HCT116 (cell line): ENCODE data around the gene ADGRG6. TPM values are rescaled to one million over a fixed set of nuclear protein-coding genes. Genes with fewer than 3 reads are reported as not detected.

ENCODE experiments used
- ATAC-seq: fragments of 200-7000 bp; cut with Tn5 transposase; 2 replicates; pipeline ENCODE4 v1.9.1; 2020; ENCODE audit warnings: mild to moderate bottlenecking, moderate library complexity
- BruUV-seq: library from RNA; stranded (reverse); fragments of 400-500 nt; replicated peaks from 2 replicates; lab custom pipeline; 2021; lab: Mats Ljungman, UMichigan
- CTCF ChIA-PET: fragments of 300-600 bp; sonication (Branson Sonifier 250); formaldehyde crosslinking; loops from one replicate; lab custom pipeline; 2021; ENCODE audit warnings: antibody characterized with exemption; lab: Charles Lee
- POLR2A ChIA-PET: fragments of 300-600, 350-600 bp; sonication (Branson Sonifier 250); formaldehyde crosslinking; loops from one replicate; lab custom pipeline; 2021; ENCODE audit warnings: antibody characterized with exemption; lab: Charles Lee
- RAD21 ChIA-PET, 2 experiments: fragments of 300-600 bp; sonication (Branson Sonifier 250); formaldehyde crosslinking; loops; one replicate each; lab custom pipeline; 2023; ENCODE audit warnings: low total read pairs in 2 of 2; ENCODE audit not compliant: uncharacterized antibody in 2 of 2, unreplicated experiment in 2 of 2, low non-redundant PET in 1 of 2; lab: Charles Lee
- DNase-seq: peaks from one replicate; pipeline ENCODE4 v3.0.0-alpha.2; 2010; ENCODE audit warnings: low read depth, low spot score
- H2AFZ ChIP-seq: fragments of 200-600 bp; shearing (Covaris generic), sonication (generic); 2 replicates; pipeline ENCODE4 v1.6.1; 2017; ENCODE audit warnings: low read depth, mixed run types, mixed read lengths, antibody characterized with exemption, low read length; ENCODE audit not compliant: poor library complexity, severe bottlenecking
- H3K27ac ChIP-seq: 2 replicates; pipeline ENCODE4 v1.5.1; 2012; ENCODE audit warnings: low read depth, low read length
- H3K27me3 ChIP-seq: fragments of 200-600 bp; sonication (generic); 2 replicates; pipeline ENCODE4 v1.6.1; 2016; ENCODE audit warnings: mixed run types, low read length, mixed read lengths; ENCODE audit not compliant: insufficient read depth
- H3K36me3 ChIP-seq, 2 experiments: fragments of 200-500 bp in 1 of 2; fragments of 200-600 bp in 1 of 2; sonication (Bioruptor generic) in 1 of 2; sonication (generic) in 1 of 2; 2 replicates each; pipeline versions ENCODE4 v1.5.1 to v1.6.1; 2014 to 2016; ENCODE audit warnings: low read length in 2 of 2, inconsistent platforms in 1 of 2, mixed read lengths in 1 of 2, mixed run types in 1 of 2; ENCODE audit not compliant: insufficient read depth in 2 of 2, control insufficient read depth in 1 of 2
- H3K4me1 ChIP-seq, 2 experiments: fragments of 200-600 bp in 1 of 2; sonication (generic) in 1 of 2; 2 replicates each; pipeline versions ENCODE4 v1.5.1 to v1.6.1; 2012 to 2017; ENCODE audit warnings: low read length in 2 of 2, inconsistent platforms in 1 of 2, mild to moderate bottlenecking in 1 of 2, mixed read lengths in 1 of 2, mixed run types in 1 of 2, moderate library complexity in 1 of 2; ENCODE audit not compliant: insufficient read depth in 2 of 2, control insufficient read depth in 1 of 2
- H3K4me2 ChIP-seq: fragments of 200-600 bp; sonication (generic); 2 replicates; pipeline ENCODE4 v1.6.1; 2017; ENCODE audit warnings: mixed run types, low read length, mixed read lengths
- H3K4me3 ChIP-seq, 2 experiments: fragments of 200-600 bp in 1 of 2; sonication (generic) in 1 of 2; replicated peaks in 1 of 2; 2 replicates each; pipeline ENCODE4 v1.5.1; 2011 to 2016; ENCODE audit warnings: low read length in 2 of 2, control low read depth in 1 of 2, low read depth in 1 of 2, mild to moderate bottlenecking in 1 of 2, mixed read lengths in 1 of 2, mixed run types in 1 of 2
- H3K79me2 ChIP-seq: fragments of 200-600 bp; sonication (generic); 2 replicates; pipeline ENCODE4 v1.6.1; 2017; ENCODE audit warnings: mild to moderate bottlenecking, mixed run types, low read length, moderate library complexity, mixed read lengths; ENCODE audit not compliant: insufficient read depth
- H3K9ac ChIP-seq: fragments of 200-600 bp; sonication (generic); 2 replicates; pipeline ENCODE4 v1.6.1; 2016; ENCODE audit warnings: low read length, mixed read lengths
- H3K9me2 ChIP-seq: fragments of 200-600 bp; sonication (generic), shearing (Covaris generic); 2 replicates; pipeline ENCODE4 v1.6.1; 2017; ENCODE audit warnings: mixed run types, mild to moderate bottlenecking, moderate library complexity; ENCODE audit not compliant: insufficient read depth
- H3K9me3 ChIP-seq, 2 experiments: fragments of 200-500 bp in 1 of 2; fragments of 200-600 bp in 1 of 2; sonication (Bioruptor generic) in 1 of 2; sonication (generic) in 1 of 2; 2 replicates each; pipeline ENCODE4 v1.6.1; 2014 to 2017; ENCODE audit warnings: low read length in 2 of 2, mixed read lengths in 2 of 2, inconsistent platforms in 1 of 2, low read depth in 1 of 2, mild to moderate bottlenecking in 1 of 2, mixed run types in 1 of 2, moderate library complexity in 1 of 2; ENCODE audit not compliant: control insufficient read depth in 1 of 2, insufficient read depth in 1 of 2
- H4K20me1 ChIP-seq: fragments of 200-600 bp; sonication (generic), shearing (Covaris generic); 2 replicates; pipeline ENCODE4 v1.6.1; 2017; ENCODE audit warnings: mixed run types, mild to moderate bottlenecking, moderate library complexity; ENCODE audit not compliant: insufficient read depth
- ATF3 ChIP-seq: IDR thresholded peaks from 2 replicates; pipeline ENCODE4 v1.6.1; 2012
- CEBPB ChIP-seq: IDR thresholded peaks from 2 replicates; pipeline ENCODE4 v1.6.1; 2012; ENCODE audit warnings: low read depth
- EGR1 ChIP-seq: IDR thresholded peaks from 2 replicates; pipeline ENCODE4 v1.6.1; 2012; ENCODE audit warnings: low read depth
- EZH2 ChIP-seq: fragments of 200-600 bp; sonication (generic); IDR thresholded peaks from 2 replicates; pipeline ENCODE4 v1.6.1; 2017; ENCODE audit warnings: antibody characterized with exemption, mixed run types
- JUND ChIP-seq: IDR thresholded peaks from 2 replicates; pipeline ENCODE4 v1.6.1; 2012
- RAD21 ChIP-seq: IDR thresholded peaks from 2 replicates; pipeline ENCODE4 v1.6.1; 2012; ENCODE audit warnings: low read depth, mild to moderate bottlenecking
- ZFX ChIP-seq: fragments of 450-650 bp; IDR thresholded peaks from 2 replicates; pipeline ENCODE4 v1.6.1; 2017
- intact Hi-C: fragments of 100-400 bp; cut with micrococcal nuclease; formaldehyde crosslinking; loops from 2 replicates; pipeline ENCODE4 v1.10.0; 2022
- total RNA-seq: library from RNA; stranded (reverse); gene quantifications from one replicate; pipeline ENCODE4 v1.2.1, GENCODE V29; 2021; ENCODE audit not compliant: unreplicated experiment
- TF ChIP-seq, protein P1 (sequence below): IDR thresholded peaks from 2 replicates; pipeline ENCODE4 v1.6.1; 2012; ENCODE audit warnings: low read depth
- TF ChIP-seq, protein P2 (sequence below): IDR thresholded peaks from 2 replicates; pipeline ENCODE4 v1.6.1; 2011; ENCODE audit warnings: mild to moderate bottlenecking, low read length, moderate library complexity; ENCODE audit not compliant: insufficient replicate concordance; ENCODE audit errors: extremely low read depth

Gene ADGRG6
- total RNA-seq, 1 experiment from 2014 or later: 67.9 TPM

DNA sequence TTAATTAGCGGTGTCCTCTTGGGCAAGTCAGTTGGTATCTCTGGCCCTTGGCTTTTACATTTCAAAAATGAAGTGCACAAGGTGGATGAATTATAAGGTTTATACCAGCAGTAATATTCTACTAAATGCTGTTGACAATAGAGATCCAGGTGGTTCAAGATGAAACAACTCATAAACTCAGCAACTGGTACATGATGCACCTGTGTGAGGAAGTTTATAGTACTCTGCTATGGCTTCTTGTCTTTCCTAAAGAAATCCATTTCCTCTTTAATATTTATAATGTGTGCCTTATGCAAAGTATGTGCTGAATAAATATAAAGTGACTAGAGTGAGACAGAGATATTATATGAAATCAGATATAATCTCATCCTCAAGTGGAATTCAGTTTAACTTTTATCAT is 48.5 kb downstream of the ADGRG6 start:
- no peaks in the 10 kb centered on the region for H4K20me1 ChIP-seq
- no peak overlapping the region for H3K9ac ChIP-seq
- H3K9me2 ChIP-seq: no peaks in the 10 kb centered on the region
- ATAC-seq: no peak
- H3K4me1 ChIP-seq: peaks cover 4 to 7% of the 10 kb centered on the region in 2 experiments; a peak in 3 of 4 replicates
- TF ChIP-seq, protein P1, sequence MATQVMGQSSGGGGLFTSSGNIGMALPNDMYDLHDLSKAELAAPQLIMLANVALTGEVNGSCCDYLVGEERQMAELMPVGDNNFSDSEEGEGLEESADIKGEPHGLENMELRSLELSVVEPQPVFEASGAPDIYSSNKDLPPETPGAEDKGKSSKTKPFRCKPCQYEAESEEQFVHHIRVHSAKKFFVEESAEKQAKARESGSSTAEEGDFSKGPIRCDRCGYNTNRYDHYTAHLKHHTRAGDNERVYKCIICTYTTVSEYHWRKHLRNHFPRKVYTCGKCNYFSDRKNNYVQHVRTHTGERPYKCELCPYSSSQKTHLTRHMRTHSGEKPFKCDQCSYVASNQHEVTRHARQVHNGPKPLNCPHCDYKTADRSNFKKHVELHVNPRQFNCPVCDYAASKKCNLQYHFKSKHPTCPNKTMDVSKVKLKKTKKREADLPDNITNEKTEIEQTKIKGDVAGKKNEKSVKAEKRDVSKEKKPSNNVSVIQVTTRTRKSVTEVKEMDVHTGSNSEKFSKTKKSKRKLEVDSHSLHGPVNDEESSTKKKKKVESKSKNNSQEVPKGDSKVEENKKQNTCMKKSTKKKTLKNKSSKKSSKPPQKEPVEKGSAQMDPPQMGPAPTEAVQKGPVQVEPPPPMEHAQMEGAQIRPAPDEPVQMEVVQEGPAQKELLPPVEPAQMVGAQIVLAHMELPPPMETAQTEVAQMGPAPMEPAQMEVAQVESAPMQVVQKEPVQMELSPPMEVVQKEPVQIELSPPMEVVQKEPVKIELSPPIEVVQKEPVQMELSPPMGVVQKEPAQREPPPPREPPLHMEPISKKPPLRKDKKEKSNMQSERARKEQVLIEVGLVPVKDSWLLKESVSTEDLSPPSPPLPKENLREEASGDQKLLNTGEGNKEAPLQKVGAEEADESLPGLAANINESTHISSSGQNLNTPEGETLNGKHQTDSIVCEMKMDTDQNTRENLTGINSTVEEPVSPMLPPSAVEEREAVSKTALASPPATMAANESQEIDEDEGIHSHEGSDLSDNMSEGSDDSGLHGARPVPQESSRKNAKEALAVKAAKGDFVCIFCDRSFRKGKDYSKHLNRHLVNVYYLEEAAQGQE: no peak
- TF ChIP-seq CEBPB: no peak
- no peak for TF ChIP-seq ZFX
- no peak for TF ChIP-seq RAD21
- TF ChIP-seq, all 23 proteins: peak for 0
- Histone ChIP-seq H3K27ac (no peak overlapping the region), H3K9me3 (no peaks in the 10 kb centered on the region; a peak in 1 of 4 replicates), H3K27me3 (no peaks in the 10 kb centered on the region), H3K79me2 (peaks cover 23% of the 10 kb centered on the region), H2AFZ (no peak overlapping the region), H3K4me2 (no peak overlapping the region), H3K4me3 (no peak overlapping the region), H3K36me3 (no peaks in the 10 kb centered on the region)
- ChIA-PET RAD21 (no interaction called here), CTCF (no interaction called here), POLR2A (no interaction called here)
- intact Hi-C loops: no loop called here
- BruUV-seq: no TSS peak
- DNase-seq: no peak

DNA sequence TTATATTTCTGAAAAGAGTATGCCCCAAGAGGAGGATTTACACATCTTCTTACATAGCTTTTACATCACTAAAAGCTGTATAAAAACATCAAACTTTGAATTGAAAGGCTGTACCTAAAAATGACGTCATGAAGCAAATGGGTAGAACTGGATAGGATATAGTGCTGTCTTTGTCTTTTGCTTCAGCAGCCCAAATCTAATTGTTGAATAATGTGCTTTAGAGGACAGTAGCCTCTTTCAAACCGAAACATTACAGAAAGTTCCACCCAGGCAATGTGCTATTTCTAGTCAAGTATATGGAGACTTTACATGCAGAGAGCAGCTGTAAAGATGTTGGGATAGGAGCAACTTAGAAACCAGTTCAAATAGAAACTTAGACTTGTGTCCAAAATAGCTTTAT is 51.9 kb downstream of the ADGRG6 start:
- no peak overlapping the region for H3K9ac ChIP-seq
- no peaks in the 10 kb centered on the region for H3K27me3 ChIP-seq
- ATAC-seq: no peak
- no peaks in the 10 kb centered on the region for H4K20me1 ChIP-seq
- H3K36me3 ChIP-seq: no peaks in the 10 kb centered on the region
- H3K9me2 ChIP-seq: no peaks in the 10 kb centered on the region
- DNase-seq: no peak
- peaks cover 18% of the 10 kb centered on the region for H3K79me2 ChIP-seq
- ChIA-PET RAD21 (no interaction called here), POLR2A (no interaction called here), CTCF (no interaction called here)
- no peak overlapping the region for H3K4me3 ChIP-seq
- no peak overlapping the region for H3K4me2 ChIP-seq
- peaks cover 14 to 38% of the 10 kb centered on the region in 2 experiments; a peak in 3 of 4 replicates for H3K4me1 ChIP-seq
- H2AFZ ChIP-seq: no peak overlapping the region
- intact Hi-C loops: no loop called here
- no peak overlapping the region for H3K27ac ChIP-seq
- TF ChIP-seq CEBPB (no peak), EZH2 (no peak), EGR1 (no peak), JUND (no peak), ATF3 (no peak), ZFX (no peak)
- TF ChIP-seq, protein P2, sequence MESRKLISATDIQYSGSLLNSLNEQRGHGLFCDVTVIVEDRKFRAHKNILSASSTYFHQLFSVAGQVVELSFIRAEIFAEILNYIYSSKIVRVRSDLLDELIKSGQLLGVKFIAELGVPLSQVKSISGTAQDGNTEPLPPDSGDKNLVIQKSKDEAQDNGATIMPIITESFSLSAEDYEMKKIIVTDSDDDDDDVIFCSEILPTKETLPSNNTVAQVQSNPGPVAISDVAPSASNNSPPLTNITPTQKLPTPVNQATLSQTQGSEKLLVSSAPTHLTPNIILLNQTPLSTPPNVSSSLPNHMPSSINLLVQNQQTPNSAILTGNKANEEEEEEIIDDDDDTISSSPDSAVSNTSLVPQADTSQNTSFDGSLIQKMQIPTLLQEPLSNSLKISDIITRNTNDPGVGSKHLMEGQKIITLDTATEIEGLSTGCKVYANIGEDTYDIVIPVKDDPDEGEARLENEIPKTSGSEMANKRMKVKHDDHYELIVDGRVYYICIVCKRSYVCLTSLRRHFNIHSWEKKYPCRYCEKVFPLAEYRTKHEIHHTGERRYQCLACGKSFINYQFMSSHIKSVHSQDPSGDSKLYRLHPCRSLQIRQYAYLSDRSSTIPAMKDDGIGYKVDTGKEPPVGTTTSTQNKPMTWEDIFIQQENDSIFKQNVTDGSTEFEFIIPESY: no peak
- no peaks in the 10 kb centered on the region; a peak in 1 of 4 replicates for H3K9me3 ChIP-seq
- no TSS peak for BruUV-seq
